HL-60/S4 (cell line): Measurements from ENCODE around the gene INSM2.

Experiments used
- in situ Hi-C: fragments of 300-500 bp; cut with MboI; formaldehyde crosslinking; loops from 2 replicates; pipeline ENCODE4 v1.14.3; 2022; ENCODE audit warnings: low sequenced_read_pairs

The INSM2 gene

GRCh38 chr14:35533357-35534207 is at the start of gene INSM2:
TSS of gene INSM2 (plus strand) at chr14:35534164. CDS start at chr14:35534253, 89 bp downstream.
- in situ Hi-C loops = no loop called here

GRCh38 chr14:35492569-35493014 is 41.4 kb upstream of the INSM2 start:
- in situ Hi-C loops = no loop called here

GRCh38 chr14:35495278-35495677 is 38.7 kb upstream of the INSM2 start:
- in situ Hi-C loops = no loop called here

- in situ Hi-C loops = no loop called here
Observed at GRCh38 chr14:35499180-35499579, 34.8 kb upstream of the INSM2 start.

- in situ Hi-C loops = no loop called here
Observed at GRCh38 chr14:35503646-35504045, 30.3 kb upstream of the INSM2 start.

- in situ Hi-C loops = no loop called here
Observed at GRCh38 chr14:35504260-35504659, 29.7 kb upstream of the INSM2 start.

GRCh38 chr14:35506461-35506860 is 27.5 kb upstream of the INSM2 start:
- in situ Hi-C loops = no loop called here

- in situ Hi-C loops = no loop called here
Observed at GRCh38 chr14:35506927-35507326, 27.0 kb upstream of the INSM2 start.

- in situ Hi-C loops = no loop called here
Observed at GRCh38 chr14:35509846-35510245, 24.1 kb upstream of the INSM2 start.

GRCh38 chr14:35512765-35513164 is 21.2 kb upstream of the INSM2 start:
- in situ Hi-C loops = no loop called here

GRCh38 chr14:35515916-35516315 is 18.0 kb upstream of the INSM2 start:
- in situ Hi-C loops = no loop called here

- in situ Hi-C loops = no loop called here
Observed at GRCh38 chr14:35519986-35520385, 14.0 kb upstream of the INSM2 start.

- in situ Hi-C loops = no loop called here
Observed at GRCh38 chr14:35525695-35526094, 8.3 kb upstream of the INSM2 start.

GRCh38 chr14:35526962-35527361 is 7.0 kb upstream of the INSM2 start:
- in situ Hi-C loops = no loop called here

GRCh38 chr14:35531960-35532747 is 1.8 kb upstream of the INSM2 start:
- in situ Hi-C loops = no loop called here

- in situ Hi-C loops = no loop called here
Observed at GRCh38 chr14:35532783-35533356, 1.1 kb upstream of the INSM2 start.

GRCh38 chr14:35534208-35534872 is 376 bp downstream of the INSM2 start:
- in situ Hi-C loops = no loop called here

- in situ Hi-C loops = no loop called here
Observed at GRCh38 chr14:35534873-35535482, 1.0 kb downstream of the INSM2 start.

- in situ Hi-C loops = no loop called here
Observed at GRCh38 chr14:35535483-35536112, 1.6 kb downstream of the INSM2 start.

- in situ Hi-C loops = no loop called here
Observed at GRCh38 chr14:35539969-35540368, 6.0 kb downstream of the INSM2 start.
